CD4-positive, alpha-beta memory T cell (primary cell): ENCODE results near the gene ZNF580. TPM values are rescaled to one million over a fixed set of nuclear protein-coding genes. Genes with fewer than 3 reads are reported as not detected.

Experiments used
- CTCF ChIA-PET: fragments of 350-600 bp; sonication (Branson Sonifier 250); formaldehyde crosslinking; loops from one replicate; lab custom pipeline; 2021; ENCODE audit warnings: inconsistent platforms; ENCODE audit not compliant: partially characterized antibody; lab: Charles Lee
- POLR2A ChIA-PET: fragments of 350-600 bp; sonication (Branson Sonifier 250); formaldehyde crosslinking; loops from one replicate; lab custom pipeline; 2021; ENCODE audit not compliant: partially characterized antibody; lab: Charles Lee
- DNase-seq, 5 donors: peaks; one replicate each; pipeline versions ENCODE4 v3.0.0 to v3.0.0-alpha.2; 2020 to 2022; ENCODE audit warnings: mixed read lengths in 1 of 5
- H3K27ac ChIP-seq: one replicate; pipeline ENCODE4 v1.7.0; 2013; ENCODE audit warnings: low read depth, low read length
- H3K27me3 ChIP-seq: 2 replicates; pipeline ENCODE4 v1.7.0; 2013; ENCODE audit warnings: mild to moderate bottlenecking, low read length, moderate library complexity; ENCODE audit not compliant: insufficient read depth
- H3K36me3 ChIP-seq: 2 replicates; pipeline ENCODE4 v1.7.0; 2013; ENCODE audit warnings: mild to moderate bottlenecking, low read length, moderate library complexity; ENCODE audit not compliant: insufficient read depth
- H3K4me1 ChIP-seq: 2 replicates; pipeline ENCODE4 v1.7.0; 2013; ENCODE audit warnings: mild to moderate bottlenecking, low read length, moderate library complexity; ENCODE audit not compliant: insufficient read depth
- H3K4me3 ChIP-seq, 2 donors: one replicate each; pipeline ENCODE4 v1.7.0; 2013; ENCODE audit warnings: low read length in 2 of 2, mild to moderate bottlenecking in 1 of 2
- H3K9me3 ChIP-seq, 2 donors: one replicate each; pipeline ENCODE4 v1.7.0; 2013; ENCODE audit warnings: low read length in 2 of 2, control low read depth in 1 of 2; ENCODE audit not compliant: control insufficient read depth in 1 of 2
- H3K27ac Mint-ChIP-seq, 7 donors: one replicate each; pipeline ENCODE4 v1.8.0; 2020 to 2021; ENCODE audit warnings: mixed read lengths in 7 of 7, mild to moderate bottlenecking in 6 of 7, inconsistent platforms in 3 of 7, moderate library complexity in 3 of 7
- H3K27me3 Mint-ChIP-seq, 2 donors: one replicate each; pipeline ENCODE4 v1.8.0; 2020 to 2021; ENCODE audit warnings: mixed read lengths in 2 of 2
- H3K36me3 Mint-ChIP-seq, 2 donors: one replicate each; pipeline ENCODE4 v1.8.0; 2020 to 2021; ENCODE audit warnings: mixed read lengths in 2 of 2, inconsistent platforms in 1 of 2, mild to moderate bottlenecking in 1 of 2
- H3K4me1 Mint-ChIP-seq, 4 donors: one replicate each; pipeline ENCODE4 v1.8.0; 2020 to 2021; ENCODE audit warnings: mixed read lengths in 4 of 4, mild to moderate bottlenecking in 1 of 4
- H3K4me3 Mint-ChIP-seq, 8 donors: one replicate each; pipeline ENCODE4 v1.8.0; 2020 to 2021; ENCODE audit warnings: mixed read lengths in 8 of 8, mild to moderate bottlenecking in 7 of 8, moderate library complexity in 6 of 8, inconsistent platforms in 3 of 8
- H3K9me3 Mint-ChIP-seq, 8 donors: one replicate each; pipeline ENCODE4 v1.8.0; 2020 to 2021; ENCODE audit warnings: mixed read lengths in 8 of 8, mild to moderate bottlenecking in 5 of 8, inconsistent platforms in 3 of 8, moderate library complexity in 1 of 8
- intact Hi-C: fragments of 100-400 bp; cut with micrococcal nuclease; formaldehyde crosslinking; loops from one replicate; pipeline ENCODE4 v1.15.1; 2023
- polyA plus RNA-seq, 2 donors: library from polyadenylated mRNA; unstranded; fragments of 300-500 nt; fragmentation: Illumina TruSeq; gene quantifications; one replicate each; pipeline ENCODE4 v1.2.3, GENCODE V29; 2021
- total RNA-seq, 2 experiments: library from RNA; stranded (reverse); gene quantifications; one replicate each; pipeline ENCODE4 v1.2.3, GENCODE V29; 2021

The ZNF580 gene
- total and polyA plus RNA-seq, 4 experiments from 2014 or later, result 7.2 to 105 (median 55.2) TPM

DNA sequence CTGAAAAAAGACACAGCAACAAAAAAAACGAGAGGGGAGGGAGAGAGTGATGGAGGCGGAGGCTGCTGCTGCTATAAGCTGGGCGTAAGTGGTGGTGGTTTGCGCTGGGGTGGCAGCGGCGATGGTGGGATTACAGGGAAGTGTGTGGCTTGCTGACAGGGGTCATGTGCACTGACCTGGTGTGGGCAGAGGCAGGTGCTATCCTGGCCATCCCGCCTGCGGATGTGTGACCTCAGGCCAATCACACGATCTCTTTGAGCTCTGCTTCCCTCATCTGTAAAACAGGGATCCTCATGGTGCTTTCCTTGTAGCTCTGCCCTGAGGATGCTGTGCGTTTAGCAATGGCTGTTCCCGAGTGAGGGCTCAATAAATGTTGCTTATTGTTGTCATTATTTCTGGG lies 3.3 kb upstream of the ZNF580 start:
- Mint-ChIP-seq H3K9me3 (peaks cover 0 to 4% (median 0%) of the 10 kb centered on the region in 8 donors), H3K4me1 (peaks cover 47 to 76% (median 59%) of the 10 kb centered on the region in 4 donors), H3K27ac (peak overlapping the region in 6 of 7 donors; percentile 11 to 100 (median 68)), H3K4me3 (peak overlapping the region in 7 of 8 donors; percentile 52 to 100 (median 72)), H3K36me3 (peaks cover 14 to 28% of the 10 kb centered on the region in 2 donors), H3K27me3 (no peaks in the 10 kb centered on the region)
- Histone ChIP-seq H3K27ac (no peak overlapping the region), H3K4me3 (no peak overlapping the region), H3K4me1 (peaks cover 59% of the 10 kb centered on the region), H3K27me3 (no peaks in the 10 kb centered on the region), H3K36me3 (no peaks in the 10 kb centered on the region), H3K9me3 (no peaks in the 10 kb centered on the region)
- POLR2A ChIA-PET, result interaction anchor here (0.7 to 9.9 kb wide), 8 partner anchors 10 to 161 kb away, joined by 3 to 91 read pairs (median 9); partner anchors contain the start of genes CCDC106, FIZ1, U2AF2 and ZNF524
- CTCF ChIA-PET, result interaction anchor here (0.8 to 3.8 kb wide), 9 partner anchors 9 to 170 kb away, joined by 3 to 17 read pairs (median 4); partner anchors contain the start of gene ZNF865
- intact Hi-C loops, result loop anchor here (10.0 kb wide), 1 partner anchor 383 kb away; the partner anchor contains the start of gene PPP6R1
- peak in 1 of 5 donors; percentile 16 for DNase-seq

DNA sequence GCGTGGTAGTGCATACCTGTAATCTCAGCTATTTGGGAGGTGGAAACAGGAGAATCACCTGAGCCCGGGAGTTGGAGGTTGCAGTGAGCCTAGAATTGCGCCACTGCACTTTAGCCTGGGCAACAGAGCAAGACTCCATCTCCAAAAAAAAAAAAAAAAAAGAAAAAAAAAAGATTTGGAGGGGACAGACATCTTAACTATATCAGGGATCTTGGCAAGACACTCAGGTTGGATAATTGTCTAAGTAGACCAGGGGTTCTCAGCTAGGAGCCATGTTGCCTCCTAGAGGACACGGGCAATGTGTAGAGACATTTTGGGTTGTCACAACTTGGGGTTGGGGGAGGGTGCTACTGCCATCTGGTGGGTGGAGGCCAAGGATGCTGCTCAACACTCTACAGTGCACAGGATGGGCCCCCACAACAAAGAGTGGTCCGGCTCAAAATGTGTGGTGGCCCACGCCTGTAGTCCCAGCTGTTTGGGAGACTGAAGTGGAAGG lies 1.9 kb upstream of the ZNF580 start:
- Histone ChIP-seq H3K36me3 (no peaks in the 10 kb centered on the region), H3K27ac (no peak overlapping the region)
- CTCF ChIA-PET, result interaction anchor here (0.7 to 3.8 kb wide), 6 partner anchors 12 to 135 kb away, joined by 3 to 17 read pairs (median 3); no protein-coding TSS in a partner anchor

GRCh38 chr19:55640043-55640576 lies 692 bp upstream of the ZNF580 start:
- Mint-ChIP-seq H3K4me1 (peaks cover 48 to 79% (median 64%) of the 10 kb centered on the region in 4 donors), H3K27ac (peak overlapping the region; percentile 75 to 95 (median 93)), H3K36me3 (peaks cover 10 to 31% of the 10 kb centered on the region in 2 donors), H3K4me3 (peak overlapping the region; percentile 68 to 82 (median 77)), H3K9me3 (peaks cover 0 to 2% (median 0%) of the 10 kb centered on the region in 8 donors), H3K27me3 (no peaks in the 10 kb centered on the region)
- Histone ChIP-seq H3K9me3 (no peaks in the 10 kb centered on the region), H3K27ac (peak overlapping the region; percentile 69), H3K36me3 (peaks cover 3% of the 10 kb centered on the region), H3K4me1 (peaks cover 65% of the 10 kb centered on the region), H3K4me3 (peak overlapping the region in 1 of 2 donors; percentile 83), H3K27me3 (no peaks in the 10 kb centered on the region)
- CTCF ChIA-PET, result interaction anchor here (0.9 to 3.0 kb wide), 6 partner anchors 9 to 172 kb away, joined by 3 to 12 read pairs (median 4); partner anchors contain the start of gene ZNF865
- POLR2A ChIA-PET, result interaction anchor here (0.7 to 9.9 kb wide), 8 partner anchors 9 to 1772 kb away, joined by 3 to 91 read pairs (median 4); partner anchors contain the start of genes FIZ1, ISOC2, MYADM and U2AF2
- DNase-seq, result peak; percentile 73 to 80 (median 74)
- intact Hi-C loops, result loop anchor here (1.0 to 5.0 kb wide), 4 partner anchors 8 to 523 kb away; partner anchors contain the start of genes PPP1R12C, UBE2S and ZNF865

More for the DNA sequence above, 1.9 kb upstream of the ZNF580 start:
- no peaks in the 10 kb centered on the region for H3K9me3 ChIP-seq
- intact Hi-C loops, result loop anchor here (10.0 kb wide), 1 partner anchor 384 kb away; the partner anchor contains the start of gene PPP6R1
- H3K4me3 ChIP-seq, result no peak overlapping the region
- POLR2A ChIA-PET, result interaction anchor here (1.0 to 9.9 kb wide), 5 partner anchors 9 to 39 kb away, joined by 3 to 91 read pairs (median 30); partner anchors contain the start of genes CCDC106, FIZ1, U2AF2 and ZNF524
- Mint-ChIP-seq H3K9me3 (peaks cover 0 to 4% (median 0%) of the 10 kb centered on the region in 8 donors), H3K4me1 (peaks cover 52 to 80% (median 64%) of the 10 kb centered on the region in 4 donors), H3K4me3 (peak overlapping the region in 7 of 8 donors; percentile 40 to 88 (median 64)), H3K27me3 (no peaks in the 10 kb centered on the region), H3K27ac (peak overlapping the region; percentile 53 to 95 (median 88)), H3K36me3 (peaks cover 14 to 32% of the 10 kb centered on the region in 2 donors)
- H3K4me1 ChIP-seq, result peaks cover 59% of the 10 kb centered on the region
- no peaks in the 10 kb centered on the region for H3K27me3 ChIP-seq
- DNase-seq, result peak; percentile 51 to 76 (median 54)

DNA sequence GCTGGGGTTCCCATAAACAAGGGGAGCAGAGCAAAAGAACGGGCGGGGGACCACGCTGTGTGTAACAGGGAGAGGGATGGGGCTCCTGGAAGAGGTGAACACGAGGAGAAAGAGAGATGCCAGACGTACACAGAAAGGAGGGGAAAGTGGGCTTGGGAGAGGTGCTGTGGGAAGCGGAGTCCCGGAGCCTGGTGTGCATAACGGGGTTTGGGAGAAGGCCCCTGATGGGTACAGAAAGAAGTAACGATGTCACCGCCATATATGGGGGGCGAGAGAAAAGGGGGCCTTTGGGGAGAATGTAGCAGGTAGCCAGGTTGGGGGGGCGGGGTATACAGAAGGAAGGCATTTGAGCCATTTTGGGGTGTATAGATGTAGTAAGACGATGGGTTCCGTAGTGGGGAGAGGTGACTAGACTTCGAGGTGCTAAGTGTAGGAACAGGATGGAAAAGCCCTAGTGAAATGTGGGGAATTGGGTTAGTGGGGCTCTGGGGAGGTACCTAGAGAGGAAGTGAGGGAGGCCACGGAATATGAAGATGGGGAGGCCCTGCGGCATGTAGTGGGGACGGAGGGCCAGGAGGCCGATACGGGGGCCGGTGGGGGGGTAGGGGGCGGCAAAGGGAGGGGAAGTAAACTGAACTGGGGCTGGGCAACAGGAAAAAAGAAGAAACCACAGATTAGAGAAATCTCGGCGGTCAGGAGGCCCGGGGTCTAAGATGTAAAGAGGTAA lies 787 bp downstream of the ZNF580 start:
- H3K9me3 Mint-ChIP-seq, result peaks cover 0 to 1% (median 0%) of the 10 kb centered on the region in 8 donors
- Histone ChIP-seq H3K36me3 (peaks cover 7% of the 10 kb centered on the region), H3K4me3 (peak overlapping the region; percentile 78 to 83), H3K27ac (peak overlapping the region; percentile 69), H3K9me3 (no peaks in the 10 kb centered on the region), H3K27me3 (no peaks in the 10 kb centered on the region), H3K4me1 (peaks cover 51% of the 10 kb centered on the region)
- H3K4me3 Mint-ChIP-seq, result peak overlapping the region; percentile 82 to 94 (median 88)
- CTCF ChIA-PET, result interaction anchor here (0.6 to 1.9 kb wide), 5 partner anchors 9 to 15 kb away, joined by 3 to 10 read pairs (median 4); no protein-coding TSS in a partner anchor
- peaks cover 14 to 22% of the 10 kb centered on the region in 2 donors for H3K36me3 Mint-ChIP-seq
- intact Hi-C loops, result loop anchor here (5.0 kb wide), 3 partner anchors 34 to 524 kb away; partner anchors contain the start of genes PPP1R12C, UBE2S and ZNF865
- peak overlapping the region; percentile 79 to 95 (median 92) for H3K27ac Mint-ChIP-seq
- peak in 2 of 5 donors; percentile 37 to 67 for DNase-seq
- POLR2A ChIA-PET, result interaction anchor here (1.2 to 9.9 kb wide), 14 partner anchors 8 to 1452 kb away, joined by 3 to 91 read pairs (median 10); partner anchors contain the start of genes FIZ1, MBOAT7, U2AF2 and ZNF524
- no peaks in the 10 kb centered on the region for H3K27me3 Mint-ChIP-seq
- peaks cover 36 to 71% (median 53%) of the 10 kb centered on the region in 4 donors for H3K4me1 Mint-ChIP-seq

- DNase-seq, result no peak
- Mint-ChIP-seq H3K9me3 (peaks cover 0 to 1% (median 0%) of the 10 kb centered on the region in 8 donors), H3K27ac (peak overlapping the region; percentile 90 to 99 (median 95)), H3K4me1 (peaks cover 35 to 67% (median 51%) of the 10 kb centered on the region in 4 donors), H3K4me3 (peak overlapping the region; percentile 86 to 96 (median 92)), H3K36me3 (peaks cover 14 to 23% of the 10 kb centered on the region in 2 donors), H3K27me3 (no peaks in the 10 kb centered on the region)
- Histone ChIP-seq H3K4me3 (peak overlapping the region; percentile 78 to 83), H3K9me3 (no peaks in the 10 kb centered on the region), H3K4me1 (peaks cover 47% of the 10 kb centered on the region), H3K27me3 (no peaks in the 10 kb centered on the region), H3K27ac (peak overlapping the region; percentile 69), H3K36me3 (peaks cover 7% of the 10 kb centered on the region)
- intact Hi-C loops, result loop anchor here (1.0 to 5.0 kb wide), 6 partner anchors 7 to 525 kb away; partner anchors contain the start of genes EPN1, PPP1R12C, UBE2S and ZNF865
- CTCF ChIA-PET, result interaction anchor here (0.6 to 1.9 kb wide), 6 partner anchors 9 to 16 kb away, joined by 3 to 10 read pairs (median 4); no protein-coding TSS in a partner anchor
- POLR2A ChIA-PET, result interaction anchor here (0.9 to 4.0 kb wide), 18 partner anchors 9 to 1453 kb away, joined by 3 to 84 read pairs (median 4); partner anchors contain the start of genes FIZ1, HSPBP1, MBOAT7 and PPP6R1
These were observed 1.6 kb downstream of the ZNF580 start for GRCh38 chr19:55642153-55643002.
